Spleen (tissue), 11 donors: Measurements from ENCODE around the gene RPS26. TPM values are rescaled to one million over a fixed set of nuclear protein-coding genes. Genes with fewer than 3 reads are reported as not detected.

Experiments used
- DNase-seq: peaks from one replicate; pipeline ENCODE4 v3.0.0-alpha.2; 2020
- H3K27ac ChIP-seq, 8 donors: fragments of 200-600 bp; sonication (generic) in 7 of 8; 1 replicate in 4 of 8; 2 replicates in 4 of 8; pipeline versions ENCODE4 v1.5.0 to v1.8.0; 2016 to 2021; ENCODE audit warnings: inconsistent platforms in 4 of 8, mild to moderate bottlenecking in 4 of 8, moderate library complexity in 1 of 8
- H3K27me3 ChIP-seq, 7 donors: fragments of 200-600 bp; sonication (generic) in 6 of 7; replicated peaks in 1 of 7; 1 replicate in 4 of 7; 2 replicates in 3 of 7; pipeline versions ENCODE4 v1.5.0 to v1.8.0; 2016 to 2021; ENCODE audit warnings: inconsistent platforms in 3 of 7, mild to moderate bottlenecking in 1 of 7
- H3K36me3 ChIP-seq, 6 donors: fragments of 200-600 bp; sonication (generic) in 5 of 6; 1 replicate in 4 of 6; 2 replicates in 2 of 6; pipeline versions ENCODE4 v1.5.0 to v1.8.0; 2016 to 2021; ENCODE audit warnings: inconsistent platforms in 2 of 6
- H3K4me1 ChIP-seq, 6 donors: fragments of 200-600 bp; sonication (generic) in 5 of 6; 1 replicate in 3 of 6; 2 replicates in 3 of 6; pipeline versions ENCODE4 v1.5.0 to v1.8.0; 2016 to 2021; ENCODE audit warnings: inconsistent platforms in 3 of 6
- H3K4me3 ChIP-seq, 8 donors: fragments of 200-600 bp; sonication (generic) in 7 of 8; 1 replicate in 4 of 8; 2 replicates in 4 of 8; pipeline versions ENCODE4 v1.5.0 to v1.8.0; 2016 to 2021; ENCODE audit warnings: inconsistent platforms in 4 of 8, mild to moderate bottlenecking in 4 of 8, moderate library complexity in 2 of 8
- H3K9me3 ChIP-seq, 8 donors: fragments of 200-600 bp; sonication (generic) in 7 of 8; 1 replicate in 4 of 8; 2 replicates in 4 of 8; pipeline versions ENCODE4 v1.5.0 to v1.8.0; 2016 to 2021; ENCODE audit warnings: inconsistent platforms in 4 of 8
- POLR2A ChIP-seq, 3 donors: fragments of 450-650 bp; IDR thresholded peaks; one replicate each; pipeline ENCODE4 v1.5.1; 2017; ENCODE audit warnings: antibody characterized with exemption in 3 of 3, mild to moderate bottlenecking in 1 of 3
- POLR2AphosphoS5 ChIP-seq, 3 donors: sonication (generic); formaldehyde crosslinking; IDR thresholded peaks; one replicate each; pipeline ENCODE4 v1.5.1; 2017; ENCODE audit warnings: antibody characterized with exemption in 3 of 3
- WGBS, 5 donors: extraction: QIAGEN DNeasy Blood & Tissue Kit in 3 of 5; methylation state at CpG; one replicate each; pipeline versions ENCODE4 v1.1.5 to v1.1.7; 2013 to 2018; 5-methylcytosine and 5-hydroxymethylcytosine counted together
- intact Hi-C: fragments of 100-400 bp; cut with DNase I; formaldehyde crosslinking; loops from one replicate; pipeline ENCODE4 v1.15.0; 2023; ENCODE audit warnings: low total_unique reads
- polyA plus RNA-seq, 3 donors: library from polyadenylated mRNA; stranded (reverse); fragments of 200-250 nt; gene quantifications; one replicate each; pipeline ENCODE4 v1.2.1, GENCODE V29; 2013
- total RNA-seq, 7 donors: library from RNA; depleted of rRNA in 3 of 7; stranded (reverse); fragments of >200 nt in 3 of 7; fragmentation: NEBNext Ultra II Directional in 4 of 7; extraction: Animal tissue kit (Norgen Biotek cat#: 25700) in 4 of 7; gene quantifications; one replicate each; pipeline versions ENCODE4 v1.1.0 to v1.2.1, GENCODE V29; 2016 to 2021
- TF ChIP-seq, protein P1 (sequence below), 11 experiments: fragments of 200-600 bp in 7 of 11; fragments of 450-650 bp in 4 of 11; sonication (generic) in 4 of 11; IDR thresholded peaks in 8 of 11; conservative IDR thresholded peaks in 3 of 11; 1 replicate in 7 of 11; 2 replicates in 4 of 11; pipeline versions ENCODE4 v1.4.0 to v1.8.0; 2016 to 2021; ENCODE audit warnings: antibody characterized with exemption in 11 of 11, inconsistent platforms in 4 of 11, mild to moderate bottlenecking in 1 of 11
- donor health status: healthy with polysubstance abuse.
- donor health status: DM: no; HTN: no; CAD: no; lungs with moderate emphysema.
- donor health status: DM: no; HTN: no; CAD: no.
- donor health status: Bipolar disorder and iron deficiency.
- donor health status: healthy.
- donor health status: DM: no; HTN: no; CAD: no.
- donor health status: DM: yes; HTN: yes; CAD: no.

The RPS26 gene
- total and polyA plus RNA-seq, 10 donors, result 15.3 to 2,958 (median 410) TPM

DNA sequence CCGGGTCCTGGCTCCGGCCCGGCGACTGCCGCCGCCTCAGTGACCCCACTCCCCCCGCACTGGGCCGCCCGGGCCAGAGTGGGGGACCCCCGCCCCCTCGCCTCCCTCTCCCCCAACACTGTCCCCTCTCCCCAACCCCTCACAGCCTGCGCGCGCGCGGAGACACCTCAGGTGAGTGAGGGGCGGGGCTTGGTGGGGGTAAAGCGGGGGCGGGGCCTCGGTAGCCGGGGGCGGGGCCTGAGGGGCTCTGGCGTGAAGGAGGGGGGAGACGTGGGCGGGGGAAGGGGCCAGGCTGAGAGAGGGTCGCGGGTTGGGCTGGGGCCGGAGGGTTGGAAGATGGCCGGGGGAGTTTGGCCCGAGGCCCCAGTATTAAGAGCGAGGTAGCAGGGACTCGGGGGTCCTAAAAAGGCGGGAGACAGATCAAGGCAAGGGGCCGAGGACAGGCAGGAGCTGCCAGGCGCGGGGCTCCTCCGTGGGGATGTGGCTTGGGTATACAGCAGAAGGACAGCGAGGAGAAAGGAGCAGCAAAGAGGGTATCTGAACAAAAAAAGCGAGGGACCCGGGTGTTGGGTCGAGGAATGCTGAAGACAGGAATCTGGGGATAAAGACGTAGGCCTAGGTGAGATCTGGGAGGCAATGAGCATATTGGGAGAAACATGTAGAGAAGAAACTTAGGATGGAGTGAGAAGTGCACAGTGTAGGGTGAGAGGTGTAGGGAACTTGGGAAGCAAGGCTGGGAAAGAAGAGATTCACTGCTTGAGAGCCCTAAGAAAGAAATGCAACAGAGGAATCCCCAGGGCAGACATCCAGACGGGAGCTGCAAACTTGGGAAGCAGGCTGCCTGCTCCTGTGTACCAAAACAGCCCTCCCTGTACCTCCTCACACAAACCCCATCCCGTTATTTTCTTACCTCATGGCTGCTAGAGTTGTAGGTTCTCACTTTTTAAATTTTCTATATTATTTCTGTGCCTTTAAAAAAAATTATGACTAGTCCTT is 33.9 kb upstream of the RPS26 start:
- 2 to 5% (median 4%) methylated on average over 28 to 44 of the region's 44 CpGs for WGBS, 5 donors
- peaks cover 0 to 26% (median 0%) of the 10 kb centered on the region in 6 donors for H3K36me3 ChIP-seq
- no peaks in the 10 kb centered on the region for H3K27me3 ChIP-seq
- TF ChIP-seq POLR2A (IDR thresholded peaks at IDR 0.05), result no peak
- TF ChIP-seq POLR2AphosphoS5 (IDR thresholded peaks at IDR 0.05), result peak in 1 of 3 donors; percentile 22
- TF ChIP-seq, protein P1, sequence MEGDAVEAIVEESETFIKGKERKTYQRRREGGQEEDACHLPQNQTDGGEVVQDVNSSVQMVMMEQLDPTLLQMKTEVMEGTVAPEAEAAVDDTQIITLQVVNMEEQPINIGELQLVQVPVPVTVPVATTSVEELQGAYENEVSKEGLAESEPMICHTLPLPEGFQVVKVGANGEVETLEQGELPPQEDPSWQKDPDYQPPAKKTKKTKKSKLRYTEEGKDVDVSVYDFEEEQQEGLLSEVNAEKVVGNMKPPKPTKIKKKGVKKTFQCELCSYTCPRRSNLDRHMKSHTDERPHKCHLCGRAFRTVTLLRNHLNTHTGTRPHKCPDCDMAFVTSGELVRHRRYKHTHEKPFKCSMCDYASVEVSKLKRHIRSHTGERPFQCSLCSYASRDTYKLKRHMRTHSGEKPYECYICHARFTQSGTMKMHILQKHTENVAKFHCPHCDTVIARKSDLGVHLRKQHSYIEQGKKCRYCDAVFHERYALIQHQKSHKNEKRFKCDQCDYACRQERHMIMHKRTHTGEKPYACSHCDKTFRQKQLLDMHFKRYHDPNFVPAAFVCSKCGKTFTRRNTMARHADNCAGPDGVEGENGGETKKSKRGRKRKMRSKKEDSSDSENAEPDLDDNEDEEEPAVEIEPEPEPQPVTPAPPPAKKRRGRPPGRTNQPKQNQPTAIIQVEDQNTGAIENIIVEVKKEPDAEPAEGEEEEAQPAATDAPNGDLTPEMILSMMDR (IDR thresholded peaks at IDR 0.05 in 8 of 11, conservative IDR thresholded peaks at IDR 0.05 in 3 of 11), result peak in 1 of 11 experiments; percentile 10
- DNase-seq, result peak; percentile 88
- peak overlapping the region; percentile 69 to 91 (median 81) for H3K4me3 ChIP-seq
- intact Hi-C loops, result no loop called here
- no peaks in the 10 kb centered on the region for H3K9me3 ChIP-seq
- H3K4me1 ChIP-seq, result peaks cover 0 to 40% (median 12%) of the 10 kb centered on the region in 6 donors
- H3K27ac ChIP-seq, result peak overlapping the region; percentile 80 to 95 (median 92)

DNA sequence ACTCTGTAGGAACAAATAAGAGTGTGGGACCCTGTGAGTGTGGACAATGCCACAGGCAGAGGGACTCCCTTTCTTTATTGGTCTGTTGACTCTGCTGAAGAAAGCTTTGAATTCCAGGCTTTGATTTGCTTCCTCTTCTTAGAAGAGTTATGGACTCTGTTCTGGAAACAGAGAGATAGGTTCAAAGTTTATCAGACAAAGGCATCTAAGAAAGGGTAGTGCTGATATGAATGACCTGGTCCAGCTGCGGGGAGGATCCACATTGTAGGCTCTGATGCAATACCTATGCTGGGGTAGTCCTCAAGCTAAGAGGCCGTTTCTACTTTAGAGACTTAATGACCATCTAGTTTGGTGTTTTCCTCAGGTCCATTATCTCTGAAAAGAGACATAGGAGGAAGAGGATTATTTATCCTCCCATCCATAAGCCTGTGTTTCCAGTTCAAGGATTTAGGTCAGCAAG is 31.6 kb upstream of the RPS26 start:
- H3K27me3 ChIP-seq, result no peaks in the 10 kb centered on the region
- no peaks in the 10 kb centered on the region for H3K9me3 ChIP-seq
- H3K36me3 ChIP-seq, result peaks cover 0 to 8% (median 0%) of the 10 kb centered on the region in 6 donors
- no peak for DNase-seq
- H3K4me1 ChIP-seq, result peaks cover 0 to 39% (median 12%) of the 10 kb centered on the region in 6 donors
- TF ChIP-seq POLR2A (IDR thresholded peaks at IDR 0.05) (no peak), POLR2AphosphoS5 (IDR thresholded peaks at IDR 0.05) (no peak)
- TF ChIP-seq, protein P1 (IDR thresholded peaks at IDR 0.05 in 8 of 11, conservative IDR thresholded peaks at IDR 0.05 in 3 of 11), result no peak
- H3K4me3 ChIP-seq, result no peak overlapping the region
- 52 to 92% (median 67%) methylated on average over 2 of the region's 2 CpGs for WGBS, 5 donors
- no peak overlapping the region for H3K27ac ChIP-seq
- intact Hi-C loops, result no loop called here

DNA sequence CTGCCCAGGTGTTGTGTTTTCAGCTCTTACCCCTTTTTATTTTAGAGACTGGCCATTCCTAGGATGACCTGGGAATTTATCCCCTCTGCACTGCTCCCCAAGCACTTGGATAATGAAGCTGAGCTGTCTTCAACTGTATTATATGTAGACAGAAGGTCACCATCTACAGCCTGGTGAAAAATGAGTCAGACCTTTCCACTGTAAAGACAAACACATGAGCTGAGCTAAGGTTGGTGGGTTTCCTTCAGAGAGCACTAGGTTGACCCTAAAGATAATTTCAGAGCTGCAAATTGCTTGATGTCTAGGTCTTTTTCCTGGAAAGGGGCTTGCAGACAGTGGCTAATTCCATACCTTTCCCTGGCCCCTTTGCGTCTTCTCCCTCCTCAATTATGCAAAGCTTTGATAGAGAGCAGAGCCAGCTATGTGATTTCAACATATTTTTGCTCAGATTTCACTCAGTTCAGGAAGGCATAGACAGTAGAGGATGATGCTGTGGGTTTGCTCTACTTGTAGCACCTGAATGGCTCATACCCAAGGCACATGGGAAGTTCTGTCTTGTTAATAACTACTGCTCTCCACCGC is 30.1 kb upstream of the RPS26 start:
- Histone ChIP-seq H3K4me1 (peaks cover 0 to 24% (median 12%) of the 10 kb centered on the region in 6 donors), H3K4me3 (no peak overlapping the region), H3K27me3 (no peaks in the 10 kb centered on the region), H3K36me3 (peaks cover 0 to 8% (median 0%) of the 10 kb centered on the region in 6 donors), H3K9me3 (no peaks in the 10 kb centered on the region), H3K27ac (no peak overlapping the region)
- DNase-seq, result no peak
- TF ChIP-seq POLR2AphosphoS5 (IDR thresholded peaks at IDR 0.05), result no peak
- no peak for TF ChIP-seq POLR2A (IDR thresholded peaks at IDR 0.05)
- TF ChIP-seq, protein P1 (IDR thresholded peaks at IDR 0.05 in 8 of 11, conservative IDR thresholded peaks at IDR 0.05 in 3 of 11), result no peak
- WGBS, 5 donors, result 82 to 98% (median 91%) methylated on average over 2 of the region's 2 CpGs
- intact Hi-C loops, result no loop called here
